H1 (cell line): Measurements from ENCODE around the gene HMMR. TPM values are rescaled to one million over a fixed set of nuclear protein-coding genes. Genes with fewer than 3 reads are reported as not detected.

Experiments used
- BCL11A ChIP-seq, 2 experiments: IDR thresholded peaks; one replicate each; pipeline ENCODE4 v1.6.1; 2011; ENCODE audit warnings: low read depth in 2 of 2, low read length in 2 of 2, mild to moderate bottlenecking in 2 of 2
- BRCA1 ChIP-seq: IDR thresholded peaks from 2 replicates; pipeline ENCODE4 v1.6.1; 2012; ENCODE audit warnings: low read depth, low read length, improper control_type of control experiment
- CEBPB ChIP-seq: IDR thresholded peaks from 2 replicates; pipeline ENCODE4 v1.6.1; 2012; ENCODE audit warnings: low read depth, low read length
- CHD1 ChIP-seq: IDR thresholded peaks from 2 replicates; pipeline ENCODE4 v1.6.1; 2012; ENCODE audit warnings: low read depth, low read length, improper control_type of control experiment
- CTCF ChIP-seq, 3 experiments: IDR thresholded peaks; 1 replicate in 2 of 3; 2 replicates in 1 of 3; pipeline versions ENCODE4 v1.5.1 to v1.6.1; 2011; ENCODE audit warnings: low read length in 3 of 3, mild to moderate bottlenecking in 3 of 3, inconsistent platforms in 2 of 3, low read depth in 1 of 3, moderate library complexity in 1 of 3; ENCODE audit not compliant: insufficient read depth in 1 of 3; ENCODE audit errors: control extremely low read depth in 1 of 3
- FOSL1 ChIP-seq: IDR thresholded peaks from 2 replicates; pipeline ENCODE4 v1.6.1; 2011; ENCODE audit warnings: mild to moderate bottlenecking, low read depth, low read length, moderate library complexity; ENCODE audit not compliant: insufficient read depth
- MAX ChIP-seq: IDR thresholded peaks from 2 replicates; pipeline ENCODE4 v1.6.1; 2012; ENCODE audit warnings: inconsistent platforms
- SIRT6 ChIP-seq: IDR thresholded peaks from one replicate; pipeline ENCODE4 v1.7.1; 2012; ENCODE audit warnings: low read length, inconsistent platforms
- SIX5 ChIP-seq: IDR thresholded peaks from 2 replicates; pipeline ENCODE4 v1.6.1; 2011; ENCODE audit warnings: mild to moderate bottlenecking, low read depth, low read length
- polyA plus RNA-seq, 7 experiments: library from polyadenylated mRNA; depleted of rRNA in 3 of 7; stranded (reverse) in 5 of 7; unstranded in 2 of 7; fragments of >200 nt in 5 of 7; fragments of 200-250 nt in 2 of 7; gene quantifications; 1 replicate in 5 of 7; 2 replicates in 1 of 7; 4 replicates in 1 of 7; pipeline versions ENCODE4 v1.2.1 to v1.2.3, GENCODE V29; 2011 to 2013; ENCODE audit warnings: missing spikeins in 2 of 7, mixed read lengths in 2 of 7
- total RNA-seq: library from RNA; stranded (reverse); fragmentation: NEBNext Ultra II Directional; extraction: Animal tissue kit (Norgen Biotek cat#: 25700); gene quantifications from 2 replicates; pipeline ENCODE4 v1.2.1, GENCODE V29; 2021

HMMR gene
- total and polyA plus RNA-seq, 2 of the 8 experiments (the other 6 are each of a cell fraction or from before 2014, with no cell fraction given) = 17.5 to 77.3 TPM

- TF ChIP-seq CTCF (IDR thresholded peaks at IDR 0.05; ENCODE audit: control extremely low read depth in 1 of 3, insufficient read depth in 1 of 3, low read depth in 1 of 3, low read length in 3 of 3) = no peak
- no peak for TF ChIP-seq FOSL1
- TF ChIP-seq BRCA1 = no peak
- no peak for TF ChIP-seq CEBPB
- no peak for TF ChIP-seq SIRT6
- no peak for TF ChIP-seq SIX5
- no peak for TF ChIP-seq CHD1
- TF ChIP-seq BCL11A (IDR thresholded peaks at IDR 0.05; ENCODE audit: low read depth in 2 of 2, low read length in 2 of 2) = no peak
- TF ChIP-seq MAX = no peak
Observed at GRCh38 chr5:163473635-163474243, 13.3 kb downstream of the HMMR start (continued).
